Suprapubic skin (tissue), 4 donors: ENCODE results near the gene KHDRBS2. TPM values are rescaled to one million over a fixed set of nuclear protein-coding genes. Genes with fewer than 3 reads are reported as not detected.

ENCODE experiments used
- DNase-seq, 2 donors: peaks; one replicate each; pipeline ENCODE4 v3.0.0-alpha.2; 2019; ENCODE audit warnings: low spot score in 2 of 2
- H3K27ac ChIP-seq: fragments of 200-600 bp; sonication (generic); one replicate; pipeline ENCODE4 v1.5.1; 2019
- H3K27me3 ChIP-seq: fragments of 200-600 bp; sonication (generic); one replicate; pipeline ENCODE4 v1.5.1; 2019
- H3K36me3 ChIP-seq: fragments of 200-600 bp; sonication (generic); one replicate; pipeline ENCODE4 v1.5.1; 2019
- H3K4me1 ChIP-seq: fragments of 200-600 bp; sonication (generic); one replicate; pipeline ENCODE4 v1.5.1; 2019
- H3K4me3 ChIP-seq: fragments of 200-600 bp; sonication (generic); one replicate; pipeline ENCODE4 v1.5.1; 2019; ENCODE audit warnings: mild to moderate bottlenecking
- H3K9me3 ChIP-seq: fragments of 200-600 bp; sonication (generic); one replicate; pipeline ENCODE4 v1.5.1; 2019
- EP300 ChIP-seq: sonication (generic); formaldehyde crosslinking; IDR thresholded peaks from one replicate; pipeline ENCODE4 v1.6.1; 2017; ENCODE audit warnings: antibody characterized with exemption
- POLR2A ChIP-seq, 2 donors: fragments of 450-650 bp; IDR thresholded peaks; one replicate each; pipeline ENCODE4 v1.6.1; 2017; ENCODE audit warnings: antibody characterized with exemption in 2 of 2, mild to moderate bottlenecking in 2 of 2, moderate library complexity in 2 of 2
- POLR2AphosphoS5 ChIP-seq, 3 donors: sonication (generic); formaldehyde crosslinking; IDR thresholded peaks; one replicate each; pipeline ENCODE4 v1.6.1; 2017; ENCODE audit warnings: antibody characterized with exemption in 3 of 3
- WGBS: methylation state at CpG from one replicate; pipeline ENCODE4 v1.1.5; 2018; 5-methylcytosine and 5-hydroxymethylcytosine counted together
- total RNA-seq, 4 donors: library from RNA; depleted of rRNA; stranded (reverse); fragments of >200 nt; gene quantifications; one replicate each; pipeline ENCODE4 v1.1.0, GENCODE V29; 2016
- TF ChIP-seq, protein P1 (sequence below), 2 donors: fragments of 200-600 bp in 1 of 2; fragments of 450-650 bp in 1 of 2; sonication (generic) in 1 of 2; IDR thresholded peaks; one replicate each; pipeline ENCODE4 v1.5.1; 2016 to 2019; ENCODE audit warnings: antibody characterized with exemption in 2 of 2, mild to moderate bottlenecking in 1 of 2, moderate library complexity in 1 of 2

KHDRBS2 gene
- total RNA-seq, 4 donors from 2014 or later, result not detected

DNA sequence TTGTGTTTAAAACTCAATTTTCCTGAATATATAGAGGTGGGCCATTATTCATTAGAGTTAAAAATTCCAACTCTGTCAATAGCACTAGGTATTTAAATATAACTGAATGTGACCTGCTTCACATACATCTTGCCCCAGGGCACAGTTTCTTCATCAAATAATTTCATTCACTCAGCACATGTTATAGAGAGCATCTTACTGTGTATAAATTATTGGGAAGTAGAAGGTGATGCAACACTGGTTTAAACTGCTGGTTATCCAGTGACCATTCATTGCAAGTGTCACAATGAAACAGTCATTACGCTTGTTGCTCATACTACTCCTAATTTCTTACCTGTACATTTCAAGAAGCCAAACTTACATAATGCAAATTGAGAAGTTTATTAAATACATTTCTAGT, 93.4 kb downstream of the KHDRBS2 start:
- no peaks in the 10 kb centered on the region for H3K36me3 ChIP-seq
- no peaks in the 10 kb centered on the region for H3K27me3 ChIP-seq
- 81% methylated on average over 1 of the region's 1 CpG for WGBS
- no peak overlapping the region for H3K4me3 ChIP-seq
- H3K9me3 ChIP-seq, result no peaks in the 10 kb centered on the region
- H3K4me1 ChIP-seq, result no peaks in the 10 kb centered on the region
- DNase-seq, result no peak
- TF ChIP-seq POLR2A (IDR thresholded peaks at IDR 0.05), result no peak
- no peak for TF ChIP-seq EP300
- TF ChIP-seq, protein P1, sequence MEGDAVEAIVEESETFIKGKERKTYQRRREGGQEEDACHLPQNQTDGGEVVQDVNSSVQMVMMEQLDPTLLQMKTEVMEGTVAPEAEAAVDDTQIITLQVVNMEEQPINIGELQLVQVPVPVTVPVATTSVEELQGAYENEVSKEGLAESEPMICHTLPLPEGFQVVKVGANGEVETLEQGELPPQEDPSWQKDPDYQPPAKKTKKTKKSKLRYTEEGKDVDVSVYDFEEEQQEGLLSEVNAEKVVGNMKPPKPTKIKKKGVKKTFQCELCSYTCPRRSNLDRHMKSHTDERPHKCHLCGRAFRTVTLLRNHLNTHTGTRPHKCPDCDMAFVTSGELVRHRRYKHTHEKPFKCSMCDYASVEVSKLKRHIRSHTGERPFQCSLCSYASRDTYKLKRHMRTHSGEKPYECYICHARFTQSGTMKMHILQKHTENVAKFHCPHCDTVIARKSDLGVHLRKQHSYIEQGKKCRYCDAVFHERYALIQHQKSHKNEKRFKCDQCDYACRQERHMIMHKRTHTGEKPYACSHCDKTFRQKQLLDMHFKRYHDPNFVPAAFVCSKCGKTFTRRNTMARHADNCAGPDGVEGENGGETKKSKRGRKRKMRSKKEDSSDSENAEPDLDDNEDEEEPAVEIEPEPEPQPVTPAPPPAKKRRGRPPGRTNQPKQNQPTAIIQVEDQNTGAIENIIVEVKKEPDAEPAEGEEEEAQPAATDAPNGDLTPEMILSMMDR (IDR thresholded peaks at IDR 0.05), result no peak
- no peak for TF ChIP-seq POLR2AphosphoS5 (IDR thresholded peaks at IDR 0.05)
- H3K27ac ChIP-seq, result no peak overlapping the region

DNA sequence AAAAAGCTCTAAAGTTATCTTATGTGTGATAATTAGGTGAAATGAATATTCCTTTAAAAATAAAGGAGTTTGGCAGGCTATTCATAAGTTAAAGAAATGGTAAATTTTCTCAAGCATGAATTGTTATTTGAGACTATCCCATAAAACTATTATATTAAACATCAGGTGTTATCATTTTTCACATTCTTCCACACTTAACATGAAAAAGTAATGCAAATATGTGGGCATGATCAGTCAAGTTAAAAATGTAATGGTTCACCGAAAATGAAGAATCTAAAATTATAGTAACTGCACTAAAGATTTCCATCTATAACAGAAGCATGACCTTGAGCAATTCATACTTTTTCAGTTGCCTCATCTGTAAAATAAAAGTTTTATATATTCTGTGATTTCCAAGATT, 110.8 kb downstream of the KHDRBS2 start:
- no peak overlapping the region for H3K4me3 ChIP-seq
- H3K9me3 ChIP-seq, result no peaks in the 10 kb centered on the region
- no peaks in the 10 kb centered on the region for H3K36me3 ChIP-seq
- H3K27ac ChIP-seq, result no peak overlapping the region
- no peaks in the 10 kb centered on the region for H3K4me1 ChIP-seq
- DNase-seq, result no peak
- WGBS, result 47% methylated on average over 1 of the region's 1 CpG
- H3K27me3 ChIP-seq, result no peaks in the 10 kb centered on the region
- TF ChIP-seq POLR2A (IDR thresholded peaks at IDR 0.05) (no peak), EP300 (no peak)

DNA sequence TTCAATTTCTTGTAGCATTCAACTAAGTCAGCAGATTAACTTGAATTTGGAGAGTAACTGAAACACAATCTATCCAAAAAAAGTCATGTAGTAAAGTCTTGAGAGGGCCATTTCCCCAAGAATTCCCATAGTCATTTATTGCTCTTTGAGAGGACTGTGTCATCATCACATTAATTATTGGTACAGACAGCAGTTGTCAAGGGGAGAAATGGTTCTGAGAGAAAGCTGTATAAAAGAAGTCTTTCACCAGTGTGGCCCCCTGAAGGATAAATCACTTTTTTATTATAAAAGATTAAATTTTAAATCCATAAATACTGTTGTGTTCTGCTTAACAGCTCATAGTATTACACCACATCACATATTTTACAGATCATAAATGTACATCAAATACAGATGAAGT, 111.5 kb downstream of the KHDRBS2 start:
- TF ChIP-seq POLR2AphosphoS5 (IDR thresholded peaks at IDR 0.05) (no peak), EP300 (no peak), POLR2A (IDR thresholded peaks at IDR 0.05) (no peak)
- TF ChIP-seq, protein P1 (IDR thresholded peaks at IDR 0.05), result no peak
- H3K36me3 ChIP-seq, result no peaks in the 10 kb centered on the region
- no peaks in the 10 kb centered on the region for H3K4me1 ChIP-seq
- H3K27me3 ChIP-seq, result no peaks in the 10 kb centered on the region
- DNase-seq, result no peak
- no peaks in the 10 kb centered on the region for H3K9me3 ChIP-seq
- H3K27ac ChIP-seq, result no peak overlapping the region
- no peak overlapping the region for H3K4me3 ChIP-seq

DNA sequence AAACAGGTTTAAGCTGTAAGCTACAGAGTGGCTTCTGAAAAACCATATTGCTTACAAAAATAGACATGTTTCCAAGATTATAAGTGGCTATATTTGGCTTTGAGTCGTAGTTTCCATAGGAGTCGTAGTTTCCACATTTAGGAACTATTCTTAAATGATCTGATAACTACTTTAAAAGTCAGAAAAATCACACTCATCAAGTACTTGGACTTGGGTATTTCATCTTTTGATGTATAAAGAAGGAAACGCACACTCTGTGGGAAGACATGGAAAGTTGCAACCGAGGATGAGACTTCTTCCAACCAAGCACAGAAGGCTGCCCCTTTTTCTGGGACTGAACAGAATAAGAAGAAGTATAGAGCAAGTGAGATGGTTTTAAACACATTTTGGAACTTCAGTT, 118.3 kb downstream of the KHDRBS2 start:
- DNase-seq, result no peak
- TF ChIP-seq EP300 (no peak), POLR2AphosphoS5 (IDR thresholded peaks at IDR 0.05) (no peak), POLR2A (IDR thresholded peaks at IDR 0.05) (no peak)
- TF ChIP-seq, protein P1 (IDR thresholded peaks at IDR 0.05), result no peak
- Histone ChIP-seq H3K4me1 (no peaks in the 10 kb centered on the region), H3K27ac (no peak overlapping the region), H3K9me3 (no peaks in the 10 kb centered on the region), H3K27me3 (no peaks in the 10 kb centered on the region), H3K4me3 (no peak overlapping the region), H3K36me3 (no peaks in the 10 kb centered on the region)
- 39% methylated on average over 4 of the region's 4 CpGs for WGBS

DNA sequence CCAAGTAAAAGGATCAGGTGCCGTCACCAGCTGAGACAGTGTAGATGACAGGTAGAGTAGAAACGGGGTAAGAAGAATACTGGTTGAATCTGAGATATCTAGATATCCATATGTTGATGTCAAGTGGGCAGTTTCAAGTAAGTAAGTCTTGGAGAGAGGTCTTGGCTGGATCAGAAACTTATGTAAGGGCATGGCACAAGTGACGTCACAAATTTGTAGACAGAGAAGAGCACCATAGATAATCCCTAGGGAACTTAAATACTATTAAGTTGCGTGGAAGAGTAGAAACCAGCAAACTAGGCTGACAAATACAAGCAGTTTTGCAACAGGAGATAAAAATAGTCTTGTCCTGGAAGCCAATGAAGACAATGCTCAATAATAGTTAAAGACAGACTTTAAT, 123.2 kb downstream of the KHDRBS2 start:
- Histone ChIP-seq H3K4me1 (no peaks in the 10 kb centered on the region), H3K9me3 (no peaks in the 10 kb centered on the region), H3K4me3 (no peak overlapping the region), H3K27ac (no peak overlapping the region), H3K36me3 (no peaks in the 10 kb centered on the region), H3K27me3 (no peaks in the 10 kb centered on the region)
- WGBS, result 88% methylated on average over 4 of the region's 4 CpGs
- no peak for DNase-seq
- no peak for TF ChIP-seq EP300
- TF ChIP-seq POLR2A (IDR thresholded peaks at IDR 0.05), result no peak
- TF ChIP-seq POLR2AphosphoS5 (IDR thresholded peaks at IDR 0.05), result no peak
- TF ChIP-seq, protein P1 (IDR thresholded peaks at IDR 0.05), result no peak

DNA sequence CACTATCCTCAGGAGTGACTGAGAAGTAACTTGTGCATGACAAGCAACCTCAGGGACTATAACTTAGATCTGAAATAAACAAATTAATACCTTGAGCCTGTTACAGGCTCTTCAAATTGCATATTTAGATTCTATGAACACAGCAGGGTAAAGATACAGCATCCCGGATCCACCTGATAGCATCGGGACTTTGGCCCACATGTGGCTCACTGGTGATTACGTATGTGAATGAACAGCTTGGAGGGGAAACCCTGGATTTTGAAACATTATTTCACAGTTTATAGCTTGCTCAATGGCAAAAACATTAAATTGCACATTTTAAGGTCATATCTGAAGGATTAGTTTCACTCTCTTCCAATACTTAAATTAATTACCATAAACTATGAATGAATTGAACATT, 133.2 kb downstream of the KHDRBS2 start:
- Histone ChIP-seq H3K4me3 (no peak overlapping the region), H3K36me3 (no peaks in the 10 kb centered on the region), H3K27me3 (no peaks in the 10 kb centered on the region), H3K4me1 (no peaks in the 10 kb centered on the region), H3K9me3 (no peaks in the 10 kb centered on the region), H3K27ac (no peak overlapping the region)
- DNase-seq, result no peak
- WGBS, result 90% methylated on average over 3 of the region's 3 CpGs
- TF ChIP-seq, protein P1 (IDR thresholded peaks at IDR 0.05), result no peak
- TF ChIP-seq EP300 (no peak), POLR2A (IDR thresholded peaks at IDR 0.05) (no peak), POLR2AphosphoS5 (IDR thresholded peaks at IDR 0.05) (no peak)
